ENCODE results near the gene DOCK2. TPM values are rescaled to one million over a fixed set of nuclear protein-coding genes. Genes with fewer than 3 reads are reported as not detected.

The DOCK2 gene
- total and polyA plus RNA-seq, 2 donors (not counting 3 experiments of a cell fraction or from before 2014, with no cell fraction given), result 0.62 to 4.8 TPM

- H3K27ac ChIP-seq (ENCODE audit: insufficient read depth, low read depth, low read length), result no peak overlapping the region
- POLR2A ChIA-PET, result no interaction called here
Observed at GRCh38 chr5:169875731-169876130, 238.7 kb downstream of the DOCK2 start.

More at GRCh38 chr5:169875731-169876130, 238.7 kb downstream of the DOCK2 start:
- Histone ChIP-seq H4K20me1 (replicated peaks; ENCODE audit: control insufficient read depth, extremely low read depth, insufficient read depth, low read length) (no peaks in the 10 kb centered on the region), H2AFZ (ENCODE audit: low read depth, low read length) (no peak overlapping the region), H3K9me1 (replicated peaks; ENCODE audit: control insufficient read depth, extremely low read depth, insufficient read depth, low read length) (no peaks in the 10 kb centered on the region), H3K79me2 (ENCODE audit: control insufficient read depth, insufficient read depth, low read length) (no peaks in the 10 kb centered on the region), H3K4me2 (ENCODE audit: insufficient read depth, low read length) (no peak overlapping the region), H3K9me3 (replicated peaks; ENCODE audit: control insufficient read depth, insufficient read depth, low read length) (no peaks in the 10 kb centered on the region), H3K36me3 (ENCODE audit: control insufficient read depth in 2 of 2, extremely low read depth in 1 of 2, insufficient read depth in 2 of 2, low read length in 2 of 2) (peaks cover 0 to 11% of the 10 kb centered on the region in 2 experiments), H3K4me3 (replicated peaks in 1 of 3; ENCODE audit: insufficient read depth in 1 of 3, low read depth in 1 of 3, low read length in 3 of 3) (no peak overlapping the region), H3K27me3 (ENCODE audit: control insufficient read depth in 2 of 2, insufficient read depth in 2 of 2, low read length in 2 of 2) (no peaks in the 10 kb centered on the region), H3K4me1 (ENCODE audit: control insufficient read depth, extremely low read depth, insufficient read depth, low read length) (no peaks in the 10 kb centered on the region), H3K9ac (replicated peaks; ENCODE audit: extremely low read depth, insufficient read depth, low read length) (no peak overlapping the region)
- DNase-seq (ENCODE audit: low read depth, low spot score) (no peak), FAIRE-seq (peak; percentile 4)
- no TSS peak for BruUV-seq (replicated peaks)
- CTCF ChIA-PET, result interaction anchor here (2.1 kb wide), 1 partner anchor 105 kb away, joined by 9 read pairs; the partner anchor contains the start of gene INSYN2B
- intact Hi-C loops (cut with micrococcal nuclease), result no loop called here
- dilution Hi-C loops (cut with MboI; ENCODE audit: extremely low pct_ligation_motif_present, low sequenced_read_pairs), result no loop called here
- no peak for TF ChIP-seq MAX (IDR thresholded peaks at IDR 0.05; ENCODE audit: insufficient read depth, insufficient read length)
- TF ChIP-seq FOS (IDR thresholded peaks at IDR 0.05; ENCODE audit: borderline replicate concordance, insufficient read depth, low read length), result no peak
- TF ChIP-seq GATA2 (IDR thresholded peaks at IDR 0.05; ENCODE audit: insufficient read depth, insufficient read length, low read depth, low read length), result no peak
- TF ChIP-seq POLR2AphosphoS5 (IDR thresholded peaks at IDR 0.05; ENCODE audit: insufficient read depth, low read depth, low read length), result no peak
- no peak for TF ChIP-seq CTCF (IDR thresholded peaks at IDR 0.05; ENCODE audit: extremely low read depth in 1 of 2, insufficient read depth in 1 of 2, low read depth in 1 of 2, low read length in 2 of 2)
- TF ChIP-seq JUN (IDR thresholded peaks at IDR 0.05; ENCODE audit: borderline replicate concordance, insufficient read depth, insufficient read length, low read depth), result no peak
- no peak for TF ChIP-seq MYC (IDR thresholded peaks at IDR 0.05; ENCODE audit: low read depth, low read length)
- TF ChIP-seq EZH2 (IDR thresholded peaks at IDR 0.05; ENCODE audit: borderline replicate concordance, low read depth, low read length, severe bottlenecking), result no peak
- no peak for TF ChIP-seq POLR2A (IDR thresholded peaks at IDR 0.05; ENCODE audit: low read depth, low read length)
